Activated naive CD4-positive, alpha-beta T cell treated with Interleukin-2 at 50 U/mL for 16 hours (primary cell): ENCODE measurements around the gene CPEB3.

Experiments used
- DNase-seq: peaks from one replicate; pipeline ENCODE4 v3.0.0-alpha.2; 2020

CPEB3 gene

DNA sequence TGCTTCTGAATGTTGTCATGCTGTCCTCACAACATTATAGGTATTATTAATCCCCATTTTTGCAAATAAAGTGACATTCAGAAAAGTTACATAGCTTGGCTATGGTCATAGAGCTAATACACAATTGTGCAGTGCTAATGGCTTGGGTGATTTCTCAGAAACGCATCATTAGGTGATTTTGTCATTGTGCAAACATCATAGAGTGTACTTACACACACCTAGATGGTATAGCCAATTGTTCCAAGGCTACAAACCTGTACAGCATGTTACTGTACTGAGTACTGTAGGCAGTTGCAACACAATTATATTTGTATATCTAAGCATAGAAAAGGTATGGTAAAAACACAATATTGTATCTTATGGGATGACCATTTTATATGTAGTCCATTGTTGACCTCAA lies 276.3 kb downstream of the CPEB3 start:
- DNase-seq, result no peak

DNA sequence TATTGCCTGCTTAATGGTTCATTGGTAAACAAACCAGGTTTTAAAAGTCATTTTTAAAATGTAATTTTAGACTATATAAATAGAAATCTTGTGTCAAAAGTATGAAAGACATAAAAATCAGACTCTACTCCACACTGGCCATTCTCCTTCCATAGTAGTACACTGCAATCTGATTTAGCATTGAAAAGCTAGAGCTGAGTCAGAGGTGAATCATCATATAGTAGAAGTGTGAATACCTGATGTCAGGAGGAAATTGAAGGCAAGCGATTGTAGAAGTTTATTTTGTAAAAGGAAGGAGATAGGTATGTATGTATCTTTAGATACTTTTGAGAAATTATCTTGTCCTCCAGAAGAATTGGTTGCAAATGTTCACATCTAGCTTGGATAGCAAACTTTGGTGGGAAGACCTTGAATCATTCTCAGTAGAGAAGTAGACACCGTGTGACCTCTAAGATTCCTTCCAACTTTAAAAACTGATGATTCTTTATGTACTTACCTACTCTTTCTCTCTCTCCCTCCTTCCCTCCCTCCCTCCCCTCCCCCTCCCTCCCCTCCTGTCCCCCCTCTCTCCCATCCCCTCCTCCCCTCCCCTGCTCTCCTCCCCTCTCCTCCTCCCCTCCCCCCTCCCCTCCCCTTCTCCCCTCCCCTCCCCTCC lies 279.2 kb downstream of the CPEB3 start:
- no peak for DNase-seq

DNA sequence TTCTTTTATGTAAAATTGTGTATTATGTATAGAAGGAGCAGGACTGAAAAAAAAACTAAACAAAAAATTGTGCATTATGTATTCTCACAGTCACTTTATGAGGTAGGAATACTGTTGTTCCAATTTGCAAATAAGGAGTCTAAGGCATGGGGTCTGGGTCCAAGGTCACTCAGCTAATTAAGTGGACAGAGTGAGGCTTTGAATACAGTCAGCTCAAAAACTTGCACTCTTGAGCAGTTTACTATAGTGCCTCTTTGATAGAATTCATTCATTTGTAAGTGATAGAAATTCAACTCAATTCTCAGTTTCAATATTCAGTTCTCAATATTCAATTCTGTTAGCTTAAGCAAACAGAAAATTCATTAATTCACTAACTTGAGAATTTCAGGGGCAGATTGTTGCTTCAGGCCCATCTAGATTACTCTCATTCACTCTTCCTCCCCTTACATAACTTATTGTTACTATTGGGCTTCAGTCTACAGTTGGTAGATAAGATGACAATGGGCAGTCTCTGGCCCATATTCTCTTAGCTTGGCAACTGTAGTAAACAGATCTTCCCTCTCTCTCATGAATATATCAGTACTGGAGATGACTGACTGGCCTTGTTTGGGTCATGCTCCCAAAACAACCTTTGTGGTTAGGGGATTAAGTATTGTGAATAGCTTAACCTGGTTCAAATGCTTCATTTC lies 280.7 kb downstream of the CPEB3 start:
- DNase-seq, result no peak

DNA sequence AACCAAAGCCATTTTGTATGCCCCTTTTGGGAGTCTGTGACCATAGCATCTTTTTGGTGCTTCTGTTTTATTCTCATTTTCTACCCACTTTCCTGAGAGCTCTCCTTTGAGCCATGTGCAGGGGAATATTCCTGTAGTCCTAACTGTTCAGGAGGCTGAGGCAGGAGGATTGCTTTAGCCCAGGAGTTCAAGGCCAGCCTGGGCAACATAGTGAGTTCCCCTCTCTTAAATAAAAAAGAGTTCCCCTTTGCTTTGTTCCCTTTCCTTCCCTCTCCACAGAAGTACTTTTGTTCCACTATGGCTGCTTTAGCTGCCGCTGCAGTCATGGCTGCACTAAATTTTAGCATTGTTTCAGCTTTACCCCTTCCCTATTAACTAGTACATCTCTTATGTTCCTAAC lies 281.4 kb downstream of the CPEB3 start:
- DNase-seq, result no peak

DNA sequence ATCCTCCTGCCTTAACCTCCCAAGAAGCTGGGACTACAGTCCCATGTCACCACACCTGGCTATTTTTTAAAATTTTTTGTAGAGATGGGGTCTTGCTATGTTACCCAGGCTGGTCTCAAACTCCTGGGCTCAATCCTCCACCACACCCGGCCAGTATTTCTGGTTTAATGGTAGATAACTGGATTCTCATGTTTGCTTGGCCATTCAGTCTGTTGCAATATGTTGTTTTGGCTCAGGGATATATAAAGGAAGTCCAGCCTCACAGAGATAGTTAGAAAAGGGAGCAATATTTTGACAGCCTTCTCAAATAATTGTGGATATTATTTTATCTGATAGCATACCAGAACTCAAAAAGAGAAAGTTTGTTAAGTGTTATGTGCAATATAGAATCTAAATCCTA lies 284.9 kb downstream of the CPEB3 start:
- DNase-seq, result no peak

DNA sequence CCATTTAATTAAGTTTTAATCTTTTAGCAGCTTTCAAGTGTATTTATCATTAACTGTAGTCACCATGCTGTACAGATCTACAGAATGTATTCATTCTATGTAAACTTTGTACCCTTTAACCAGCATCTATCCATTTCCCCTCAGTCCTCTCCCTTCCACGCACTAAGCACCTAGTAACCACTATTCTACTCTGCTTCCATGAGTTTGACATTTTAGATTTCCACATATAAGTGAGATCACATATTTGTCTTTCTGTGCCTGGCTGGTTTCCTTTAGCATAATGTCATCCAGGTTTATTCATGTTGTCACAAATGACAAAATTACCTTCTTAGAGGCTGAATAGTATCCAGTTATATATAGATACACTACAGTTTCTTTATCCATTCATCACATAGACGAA lies 287.6 kb downstream of the CPEB3 start:
- DNase-seq, result no peak

DNA sequence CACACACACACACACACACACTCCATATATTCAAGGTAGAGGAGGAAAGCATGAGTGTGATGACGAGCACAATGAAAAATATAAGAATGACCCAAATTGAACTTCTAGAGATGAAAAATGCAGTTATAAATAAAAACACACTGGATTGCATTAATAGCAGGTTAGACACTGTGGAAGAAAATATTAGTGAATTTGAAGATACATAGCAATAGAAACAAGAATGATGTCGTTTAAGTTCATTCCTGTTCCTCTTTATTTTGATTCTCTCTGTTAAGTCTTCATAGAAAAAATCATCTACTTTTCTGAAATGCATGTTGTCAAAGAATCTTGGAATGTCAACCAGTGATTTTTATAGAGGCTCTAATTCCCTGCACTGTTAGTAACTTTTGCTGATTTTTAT lies 288.9 kb downstream of the CPEB3 start:
- DNase-seq, result no peak

DNA sequence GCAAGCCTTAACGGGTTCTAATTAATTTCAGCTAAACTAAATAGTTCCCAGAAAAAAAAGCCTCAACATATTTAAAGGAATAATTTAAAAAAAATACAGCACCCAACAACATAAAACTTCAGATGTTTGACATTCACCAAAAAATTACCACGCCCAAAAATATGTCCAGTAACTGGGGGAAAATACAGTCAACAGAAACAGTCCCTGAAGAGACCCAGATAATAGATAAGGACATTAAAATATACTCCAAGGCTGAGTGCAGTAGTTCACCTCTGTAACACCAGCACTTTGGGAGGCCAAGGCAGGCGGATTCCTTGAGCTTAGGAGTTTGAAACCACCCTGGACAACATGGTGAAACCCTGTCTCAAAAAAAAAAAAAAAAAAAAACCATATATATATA lies 289.3 kb downstream of the CPEB3 start:
- no peak for DNase-seq
